GM18498 (cell line): ENCODE results near the gene SLC25A29.
"Not testable (repeated sequence)": the region's sequence is repeated elsewhere in the genome, so short reads cannot be mapped to it uniquely, and the experiment has no call there.

Experiments
- ATAC-seq: cut with Tn5 transposase; IDR thresholded peaks from one replicate; pipeline ENCODE4 v1.9.1; 2021; ENCODE audit warnings: mild to moderate bottlenecking, moderate library complexity; ENCODE audit not compliant: unreplicated experiment

The SLC25A29 gene, protein sequence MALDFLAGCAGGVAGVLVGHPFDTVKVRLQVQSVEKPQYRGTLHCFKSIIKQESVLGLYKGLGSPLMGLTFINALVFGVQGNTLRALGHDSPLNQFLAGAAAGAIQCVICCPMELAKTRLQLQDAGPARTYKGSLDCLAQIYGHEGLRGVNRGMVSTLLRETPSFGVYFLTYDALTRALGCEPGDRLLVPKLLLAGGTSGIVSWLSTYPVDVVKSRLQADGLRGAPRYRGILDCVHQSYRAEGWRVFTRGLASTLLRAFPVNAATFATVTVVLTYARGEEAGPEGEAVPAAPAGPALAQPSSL

DNA sequence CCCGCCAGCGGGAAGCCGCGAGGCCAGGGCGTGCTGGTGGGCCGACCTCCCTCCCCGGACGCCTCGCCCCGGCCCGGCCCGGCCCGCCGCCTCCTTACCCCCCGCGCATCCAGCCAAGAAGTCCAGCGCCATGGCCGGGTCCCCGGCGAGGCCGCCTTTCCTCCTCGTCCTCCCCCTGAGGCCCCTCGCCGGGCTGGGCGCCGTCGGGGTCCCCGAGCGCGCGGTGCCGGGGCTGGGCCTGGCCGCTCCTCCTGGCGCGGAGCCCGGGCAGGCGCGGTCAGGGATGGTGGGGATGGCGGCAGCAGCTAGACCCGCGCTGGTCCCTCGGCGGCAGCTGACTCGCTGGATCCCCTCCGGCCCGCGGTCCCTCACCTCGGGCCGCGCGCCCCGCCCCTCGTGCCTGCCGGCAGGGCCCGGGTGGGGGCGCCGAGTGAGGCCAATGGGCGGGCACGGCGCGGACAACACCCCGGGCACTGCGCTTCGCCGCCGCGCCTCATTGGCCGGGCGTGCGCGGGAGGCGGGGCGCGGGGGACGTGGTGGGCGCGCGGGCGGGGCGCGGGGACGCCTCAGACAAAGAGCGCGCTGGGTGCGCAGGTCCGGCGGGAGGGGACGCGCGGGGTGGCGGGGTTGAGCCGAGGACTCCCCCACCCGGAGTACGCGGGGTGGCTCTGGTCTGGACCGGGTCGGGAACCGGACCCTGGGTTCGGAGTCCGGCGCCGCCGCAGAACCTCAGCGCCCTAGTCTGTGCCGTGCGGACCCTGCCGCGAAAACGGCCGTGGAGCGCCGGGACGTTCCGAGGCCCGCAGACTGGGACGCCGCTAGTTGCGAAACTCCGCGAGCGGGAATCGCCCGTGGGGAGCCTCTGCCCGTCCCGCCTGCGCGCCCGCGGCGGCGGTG, at the start of gene SLC25A29:
SLC25A29 (minus strand) TSS at position 344 of the 897 bp plus-strand sequence; CDS start at position 132, 212 bp downstream.
- ATAC-seq: peak; percentile 95

DNA sequence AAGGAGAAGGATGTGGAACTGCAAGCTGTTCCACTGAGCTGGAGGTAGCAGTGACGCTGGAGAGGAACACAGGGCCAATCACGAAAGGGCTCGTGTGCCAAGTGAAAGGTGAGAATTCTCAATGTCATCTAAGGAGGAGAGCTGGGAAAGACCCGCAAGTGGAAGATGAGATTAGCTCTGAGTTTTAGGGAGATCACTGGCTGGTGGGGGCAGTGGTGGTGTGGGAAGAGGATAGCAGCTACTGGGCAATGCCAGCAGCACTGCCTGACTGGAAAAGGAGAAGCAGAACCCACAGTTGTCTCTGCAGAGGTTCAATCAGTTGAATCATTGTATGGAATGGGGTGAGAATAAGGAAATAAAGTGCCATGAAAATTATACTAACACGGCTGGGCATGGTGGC, 44.7 kb upstream of the SLC25A29 start:
- no peak for ATAC-seq

DNA sequence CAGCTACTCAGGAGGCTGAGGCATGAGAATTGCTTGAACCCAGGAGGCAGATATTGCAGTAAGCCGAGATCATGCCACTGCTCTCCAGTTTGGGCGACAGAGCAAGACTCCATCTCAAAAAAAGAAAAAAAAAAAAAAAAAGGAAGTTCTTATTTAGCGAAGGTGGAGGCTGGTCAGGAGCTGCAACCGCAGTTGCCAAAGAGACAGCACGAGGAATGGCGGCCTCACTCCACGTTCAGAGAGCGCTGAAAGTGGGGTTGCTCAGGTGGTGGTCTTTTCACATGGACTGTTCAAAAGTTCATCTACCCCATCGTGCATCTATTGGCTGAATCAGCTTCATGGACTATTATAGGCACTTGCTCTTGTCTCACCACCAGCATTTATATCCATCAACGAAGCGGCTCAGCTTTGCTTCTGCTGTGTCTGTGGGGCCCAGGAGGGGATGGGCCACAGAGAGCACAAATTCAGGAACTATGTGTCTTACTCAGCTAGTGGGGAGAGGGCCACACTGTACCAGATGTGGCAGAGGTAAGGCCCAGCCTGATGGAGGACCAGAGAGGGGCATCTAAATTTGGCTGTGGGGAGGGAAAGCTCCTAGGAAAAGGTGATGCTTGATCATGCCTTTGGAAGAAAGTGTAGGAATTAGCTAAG, 44.2 kb upstream of the SLC25A29 start:
- ATAC-seq: no peak

DNA sequence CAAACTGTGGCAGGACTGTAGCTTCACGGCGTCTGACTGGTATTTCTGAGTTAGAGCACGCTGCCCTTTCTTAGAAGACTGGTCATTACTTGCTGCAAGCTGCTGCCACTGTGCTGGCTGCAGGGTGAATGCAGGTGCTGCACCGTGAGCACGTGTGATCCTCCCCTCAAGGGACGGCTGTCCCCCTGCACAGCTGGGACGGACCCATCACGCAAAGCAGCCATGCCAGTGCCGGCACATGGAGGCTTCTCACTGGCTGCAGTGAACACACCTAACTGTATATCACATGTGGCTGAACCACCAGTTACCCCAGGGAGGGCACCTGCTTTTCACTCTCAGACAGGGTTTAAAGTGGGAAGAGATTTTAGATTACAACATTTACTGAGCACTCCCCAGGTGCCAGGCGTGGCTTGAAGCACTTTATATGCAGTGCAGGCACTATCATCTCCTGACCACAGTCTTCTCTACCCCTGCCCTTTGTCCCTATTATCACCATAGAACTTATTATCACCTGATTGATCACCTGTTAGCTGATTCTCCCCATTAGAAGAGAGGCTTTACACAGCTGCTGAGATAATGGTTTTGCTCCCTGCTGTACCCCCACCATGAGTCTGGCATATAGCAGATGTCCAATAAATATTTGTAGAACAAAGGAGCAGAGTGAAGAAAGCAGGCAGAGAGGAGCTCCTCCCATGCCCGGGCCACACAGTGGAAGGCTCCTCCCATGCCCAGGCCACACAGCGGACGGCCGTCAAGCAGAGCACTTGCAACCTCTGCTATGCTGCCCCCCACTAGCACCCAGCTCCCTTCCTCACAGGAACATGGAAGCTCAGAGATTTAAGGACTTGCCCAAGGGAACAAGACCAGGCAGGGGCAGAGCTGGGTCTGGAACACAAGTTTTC, 42.8 kb upstream of the SLC25A29 start:
- ATAC-seq: no peak

DNA sequence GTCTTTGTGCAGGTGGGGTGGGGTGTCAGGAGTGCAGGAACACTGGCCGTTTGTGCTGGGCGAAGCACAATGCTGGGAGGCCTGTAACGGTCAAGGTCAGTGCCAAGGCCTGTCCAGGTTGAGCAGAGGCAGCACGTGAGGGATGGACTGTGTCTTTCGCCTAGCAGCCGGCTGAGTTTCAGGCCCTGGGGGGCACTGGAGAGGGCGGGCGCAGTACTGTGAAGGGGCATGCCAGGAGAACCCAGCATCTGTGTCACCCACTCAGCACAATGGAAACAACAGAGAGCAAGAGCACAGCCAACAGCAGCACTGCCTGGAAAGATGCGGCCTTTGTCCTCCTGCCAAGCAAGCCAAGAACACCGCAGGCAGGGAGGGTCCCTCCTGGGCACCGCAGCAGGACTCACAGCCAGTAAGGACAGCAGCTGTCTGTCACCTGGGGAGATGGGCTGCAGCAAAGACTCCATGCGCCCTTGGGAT, 42.0 kb upstream of the SLC25A29 start:
- ATAC-seq: no peak

DNA sequence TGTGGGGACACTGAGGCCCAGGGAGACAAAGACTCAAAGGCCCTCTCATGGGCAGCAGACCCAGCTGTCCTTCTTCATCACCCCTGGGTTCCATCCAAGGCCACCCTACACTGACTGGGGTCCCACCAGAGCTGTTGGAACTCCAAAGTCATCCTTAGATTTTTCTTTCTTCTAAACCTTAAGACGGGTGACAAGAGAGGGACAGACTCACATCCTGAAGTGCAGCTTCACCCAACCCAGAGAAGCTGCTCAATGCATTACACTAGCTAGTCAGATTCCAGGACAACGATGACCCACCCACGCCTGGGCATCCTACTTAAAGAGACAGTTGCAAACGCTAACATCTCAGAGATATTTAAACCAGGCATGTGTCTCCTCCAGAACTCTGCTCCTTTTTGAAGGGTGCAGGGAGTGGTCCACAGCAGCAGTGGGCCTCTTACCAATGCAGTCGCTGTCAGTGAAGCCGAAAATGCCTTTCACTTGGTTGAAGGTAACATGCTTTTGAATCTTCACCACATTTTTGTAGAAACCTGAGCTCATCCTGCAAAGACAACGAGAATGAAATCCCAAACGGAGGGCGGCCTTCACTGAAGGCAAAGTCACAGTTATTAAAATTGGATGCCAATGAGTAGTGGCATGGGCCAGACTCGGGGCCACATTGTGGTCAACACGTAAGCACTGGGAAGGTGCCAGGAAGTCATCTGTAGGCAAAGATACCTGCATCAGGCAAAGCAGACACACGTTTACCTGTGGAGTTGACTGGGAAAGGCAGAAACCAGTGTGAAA, 40.3 kb upstream of the SLC25A29 start:
- no peak for ATAC-seq

DNA sequence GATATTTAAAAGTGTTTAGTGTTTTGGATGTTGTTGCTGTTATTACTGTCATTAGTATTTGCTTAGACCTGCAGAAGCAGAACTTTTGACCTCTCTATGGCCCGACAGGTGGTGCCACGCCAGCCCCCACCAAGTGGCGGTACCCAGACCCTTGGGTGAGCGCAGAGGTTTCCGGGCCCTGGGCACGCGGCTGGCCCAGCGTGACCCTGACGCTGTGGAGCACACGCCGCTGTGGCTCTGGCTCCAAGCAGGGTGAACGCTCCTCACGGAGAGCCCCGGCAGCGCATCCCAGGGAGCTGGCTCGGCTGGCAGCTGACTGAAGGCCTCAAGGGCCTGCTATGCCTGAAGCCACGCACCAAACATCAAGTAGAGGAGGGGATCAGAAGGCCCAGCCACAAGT, 39.5 kb upstream of the SLC25A29 start:
- no peak for ATAC-seq

DNA sequence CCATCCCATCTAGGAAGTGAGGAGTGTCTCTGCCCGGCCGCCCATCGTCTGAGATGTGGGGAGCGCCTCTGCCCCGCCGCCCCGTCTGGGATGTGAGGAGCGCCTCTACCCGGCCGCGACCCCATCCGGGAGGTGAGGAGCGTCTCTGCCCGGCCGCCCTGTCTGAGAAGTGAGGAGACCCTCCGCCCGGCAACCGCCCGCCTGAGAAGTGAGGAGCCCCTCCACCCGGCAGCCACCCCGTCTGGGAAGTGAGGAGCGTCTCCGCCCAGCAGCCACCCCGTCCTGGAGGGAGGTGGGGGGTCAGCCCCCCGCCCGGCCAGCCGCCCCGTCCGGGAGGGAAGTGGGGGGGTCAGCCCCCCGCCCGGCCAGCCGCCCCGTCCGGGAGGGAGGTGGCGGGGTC, 38.4 kb upstream of the SLC25A29 start:
- not testable (repeated sequence) for ATAC-seq

DNA sequence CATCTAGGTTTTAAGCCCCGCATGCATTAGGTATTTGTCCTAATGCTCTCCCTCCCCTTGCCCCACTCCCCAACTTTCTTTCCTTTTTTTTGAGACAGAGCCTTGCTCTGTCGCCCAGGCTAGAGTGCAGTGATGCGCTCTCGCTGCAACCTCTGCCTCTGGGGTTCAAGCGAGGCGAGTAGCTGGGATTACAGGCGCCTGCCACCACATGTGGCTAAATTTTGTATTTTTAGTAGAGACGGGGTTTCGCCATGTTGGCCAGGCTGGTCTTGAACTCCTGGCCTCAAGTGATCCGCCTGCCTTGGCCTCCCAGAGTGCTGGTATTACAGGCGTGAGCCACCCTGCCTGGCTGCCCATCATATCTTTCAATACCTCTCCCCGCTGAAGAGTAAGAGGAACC, 36.6 kb upstream of the SLC25A29 start:
- ATAC-seq: not testable (repeated sequence)

DNA sequence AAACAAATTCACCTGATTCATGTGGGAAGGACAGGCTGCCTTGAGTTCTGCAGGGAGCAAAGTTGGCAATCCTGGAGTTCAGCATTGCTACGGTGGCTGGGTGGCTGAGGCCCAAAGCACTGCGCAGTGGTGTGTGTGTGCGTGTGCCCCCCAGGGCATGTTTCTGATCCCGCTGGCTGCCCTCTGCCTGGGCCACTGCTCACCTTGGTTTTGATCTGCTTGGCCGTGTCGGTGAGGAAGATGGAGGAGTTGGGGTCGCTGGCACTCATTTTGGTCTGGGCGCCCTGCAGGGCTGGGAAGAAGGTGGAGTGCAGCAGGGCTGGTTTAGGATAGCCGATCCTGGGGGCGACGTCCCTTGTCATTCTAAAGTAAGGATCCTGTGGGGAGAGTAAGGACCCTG, 36.0 kb upstream of the SLC25A29 start:
- ATAC-seq: no peak

DNA sequence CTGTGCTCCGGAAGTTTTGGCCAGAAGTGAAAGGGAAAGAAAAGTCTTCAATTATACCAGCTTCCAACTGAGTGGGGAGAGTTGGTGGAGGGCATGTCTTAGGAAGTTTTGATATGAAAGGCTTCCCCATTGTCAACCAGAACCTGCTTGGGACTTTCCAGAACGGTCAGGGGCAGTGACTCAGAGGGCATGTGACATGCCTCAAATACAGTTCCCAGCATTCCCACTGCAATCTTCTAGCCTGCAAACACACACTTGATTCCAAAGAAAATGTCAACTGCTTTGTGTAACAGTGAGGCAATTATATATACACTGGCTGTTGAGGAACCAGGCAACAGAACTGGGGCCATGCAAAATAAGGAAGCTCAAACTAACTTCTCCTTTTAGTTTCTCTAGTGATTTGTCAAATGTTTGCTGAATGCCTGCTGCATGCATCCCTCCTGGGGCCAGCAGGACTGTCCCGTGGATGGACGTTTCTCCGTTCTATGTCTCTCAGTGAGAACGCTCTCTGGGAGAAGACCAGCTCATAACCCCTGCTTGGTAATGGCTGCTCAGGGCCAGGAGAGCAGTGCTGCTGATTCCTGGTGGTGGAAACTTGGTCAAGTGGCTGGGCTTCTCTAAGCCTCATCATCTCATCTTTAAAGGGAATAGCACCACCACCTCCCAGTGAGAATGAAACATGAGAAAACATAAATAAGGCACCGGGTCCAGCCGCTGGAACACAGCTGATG, 35.2 kb upstream of the SLC25A29 start:
- peak; percentile 52 for ATAC-seq

DNA sequence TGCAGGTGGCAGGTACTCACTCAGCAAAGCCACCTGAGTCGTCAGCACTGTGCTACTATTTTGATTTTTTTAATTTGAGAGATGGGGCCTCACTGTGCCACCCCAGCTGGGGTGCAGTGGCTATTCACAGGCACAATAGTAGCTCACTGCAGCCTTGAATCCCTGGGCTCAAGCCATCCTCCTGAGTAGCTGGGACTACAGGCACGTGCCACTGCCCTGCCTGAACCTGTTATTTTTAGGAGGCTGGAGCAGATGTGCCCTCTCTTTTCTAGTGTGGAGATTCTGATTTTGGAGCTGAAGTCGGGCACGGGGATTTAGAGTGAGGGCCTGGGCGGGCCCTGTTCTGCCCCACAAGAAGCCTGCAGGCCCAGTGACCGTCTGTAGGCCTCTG, 34.2 kb upstream of the SLC25A29 start:
- no peak for ATAC-seq

DNA sequence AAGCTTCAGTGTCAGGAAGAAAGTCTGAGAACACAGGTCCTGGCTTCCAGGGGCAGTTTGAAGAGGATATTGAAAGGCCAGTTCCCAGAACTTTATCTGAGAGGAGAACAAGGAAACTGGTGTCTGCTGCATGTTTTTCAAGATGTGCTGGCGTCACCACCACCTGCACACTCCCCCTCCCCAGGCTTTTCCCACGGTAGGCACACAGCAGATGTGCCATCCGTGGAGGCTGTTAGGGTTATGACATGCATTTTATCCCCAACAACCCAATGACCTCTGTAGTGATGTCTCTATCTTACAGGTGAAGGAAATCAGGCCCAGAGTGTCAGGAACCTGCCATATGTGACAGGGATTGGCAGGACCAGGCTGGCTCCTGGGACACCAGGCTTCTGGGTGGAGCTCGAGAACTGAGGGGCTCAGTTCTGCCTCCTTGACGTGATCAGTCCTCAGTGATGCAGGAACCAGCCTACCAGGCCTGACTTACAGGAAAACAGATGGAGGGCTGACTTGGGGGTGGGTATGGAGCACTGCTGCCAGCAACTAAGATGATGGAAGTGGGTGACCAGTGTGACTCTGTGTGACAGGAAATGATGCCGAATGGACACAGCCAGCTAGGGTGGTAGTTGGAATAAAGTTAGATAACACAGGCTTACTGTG, 33.6 kb upstream of the SLC25A29 start:
- no peak for ATAC-seq

DNA sequence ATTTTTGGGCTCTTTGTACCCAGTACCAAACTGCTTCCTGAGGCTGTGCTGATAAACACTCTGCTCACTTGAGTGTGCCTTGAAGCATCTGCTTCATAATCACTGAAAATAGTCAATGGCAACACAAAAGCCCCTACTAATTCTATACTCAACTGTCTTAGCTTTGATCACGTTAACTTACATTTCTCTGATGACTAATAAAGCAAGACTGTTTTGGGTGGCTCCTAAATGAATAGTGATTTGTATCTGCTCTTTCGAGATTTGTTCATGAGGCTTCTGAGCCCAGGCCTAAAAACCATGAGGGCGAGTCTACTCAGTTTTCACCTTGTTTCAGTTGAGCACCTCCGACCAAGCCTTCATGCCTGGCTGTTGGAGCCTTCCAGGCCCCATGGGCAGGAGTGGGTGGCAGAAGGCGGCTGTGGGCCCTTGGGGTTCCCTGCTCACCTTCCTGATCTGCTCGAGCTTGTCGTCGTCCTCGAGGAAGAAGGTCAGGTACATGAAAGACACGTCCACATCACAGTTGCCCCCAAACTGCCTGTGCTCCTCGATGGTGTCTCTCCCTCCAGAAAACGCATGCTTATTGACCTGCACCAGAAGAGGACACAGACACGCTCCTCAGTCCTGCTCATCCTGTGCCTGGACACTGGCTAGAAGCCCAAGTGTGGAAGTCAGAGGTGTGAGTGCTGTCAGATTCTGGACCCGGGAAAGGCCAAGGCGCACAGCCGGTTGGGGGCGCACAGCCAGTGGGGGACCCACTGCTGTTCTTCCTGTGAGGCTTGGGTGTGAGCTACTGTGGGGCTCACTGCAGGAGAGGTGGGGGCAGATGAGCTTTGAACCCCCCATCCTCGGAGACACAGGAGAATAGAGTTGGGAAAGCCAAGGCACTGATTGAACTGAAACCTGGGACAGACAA, 30.6 kb upstream of the SLC25A29 start:
- ATAC-seq: no peak

DNA sequence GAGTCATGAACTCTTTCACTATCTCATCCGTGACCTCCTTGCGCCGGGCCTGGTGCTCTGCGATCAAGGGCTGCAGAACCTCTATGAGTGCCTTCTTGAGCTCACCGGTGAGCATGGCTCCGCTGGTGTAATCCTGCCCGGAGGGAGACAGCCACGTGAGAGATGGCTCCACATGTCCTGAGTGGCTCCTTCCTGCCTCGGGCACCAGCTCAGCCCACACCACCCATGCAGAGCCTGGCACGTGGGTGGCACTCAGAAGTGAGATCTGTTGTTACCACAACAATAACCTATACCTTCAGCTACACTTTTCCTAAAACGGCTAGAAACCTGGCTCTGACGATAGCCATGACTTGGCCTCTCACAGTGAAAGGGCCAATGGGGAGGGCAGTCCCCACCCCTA, 28.7 kb upstream of the SLC25A29 start:
- ATAC-seq: no peak

DNA sequence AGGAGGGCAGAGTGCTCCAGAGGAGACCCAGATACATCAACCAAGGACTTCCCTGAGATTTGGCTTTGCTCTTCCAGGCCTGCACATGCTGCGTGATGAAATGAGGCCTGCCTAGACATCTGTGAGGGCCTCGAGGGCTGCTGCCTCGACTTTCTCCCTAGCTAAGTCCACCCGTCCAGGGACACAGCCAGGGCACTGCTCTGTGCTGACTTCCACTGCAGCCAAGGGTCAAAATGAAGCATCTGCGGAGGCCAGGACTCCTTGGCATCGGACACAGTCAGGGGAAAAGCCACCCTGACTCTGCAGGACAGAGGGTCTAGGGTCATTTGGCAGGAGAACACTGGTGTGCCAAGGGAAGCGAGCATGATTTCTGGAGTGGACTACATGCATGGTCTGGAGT, 27.6 kb upstream of the SLC25A29 start:
- ATAC-seq: no peak

DNA sequence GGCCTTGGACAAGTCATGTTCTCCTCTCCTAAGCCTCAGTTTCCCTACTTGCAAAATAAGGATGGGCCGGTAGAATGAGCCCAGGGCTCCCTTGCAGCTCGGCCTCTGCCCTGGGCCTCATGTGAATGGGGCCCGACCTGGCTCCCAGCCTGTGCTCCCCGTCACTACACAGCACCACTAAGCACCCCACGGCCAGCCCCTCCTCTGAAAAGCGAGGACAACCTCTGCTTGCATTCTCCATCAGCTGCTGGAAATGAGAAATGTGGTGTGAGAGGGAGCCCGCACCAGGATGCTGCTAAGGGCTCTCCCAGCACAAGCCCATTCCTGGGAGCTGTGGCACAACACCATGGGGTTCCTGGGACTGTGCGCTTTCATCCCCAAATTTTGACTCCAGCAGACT, 27.1 kb upstream of the SLC25A29 start:
- ATAC-seq: no peak
